22Rv1 (cell line): ENCODE measurements around the gene CYS1.

Source experiments
- CTCF ChIP-seq: fragments of 450-650 bp; IDR thresholded peaks from 2 replicates; pipeline ENCODE4 v1.5.1; 2017; ENCODE audit warnings: mild to moderate bottlenecking
- ZFX ChIP-seq: fragments of 450-650 bp; IDR thresholded peaks from 2 replicates; pipeline ENCODE4 v1.6.1; 2017; ENCODE audit warnings: antibody characterized with exemption, borderline replicate concordance

GRCh38 chr2:10052216-10052615, 28.0 kb downstream of the CYS1 start:
- TF ChIP-seq ZFX (no peak), CTCF (no peak)
